GM12878 (cell line): ENCODE data around the gene PRKX. TPM values are rescaled to one million over a fixed set of nuclear protein-coding genes. Genes with fewer than 3 reads are reported as not detected.

ENCODE experiments used
- ATAC-seq: fragments of 200-7000 bp; cut with Tn5 transposase; 3 replicates; pipeline ENCODE4 v1.9.1; 2020; ENCODE audit warnings: mild to moderate bottlenecking, moderate library complexity
- BruUV-seq: library from RNA; stranded (reverse); fragments of 400-500 nt; replicated peaks from 2 replicates; lab custom pipeline; 2021; lab: Mats Ljungman, UMichigan
- CTCF ChIA-PET: fragments of 300-600 bp; sonication (Branson Sonifier 250); formaldehyde crosslinking; extraction: SDS; loops from one replicate; lab custom pipeline; 2021; ENCODE audit warnings: inconsistent platforms; lab: Yijun Ruan, JAX
- POLR2A ChIA-PET: fragments of 350-600 bp; formaldehyde crosslinking; extraction: SDS; loops from one replicate; lab custom pipeline; 2021; ENCODE audit warnings: inconsistent platforms; lab: Charles Lee
- RAD21 ChIA-PET: fragments of 300-600 bp; sonication (Branson Sonifier 250); formaldehyde crosslinking; loops from one replicate; lab custom pipeline; 2023; ENCODE audit warnings: antibody characterized with exemption; ENCODE audit not compliant: unreplicated experiment; lab: Charles Lee
- SMC1A ChIA-PET: fragments of 300-600 bp; sonication (Branson Sonifier 250); formaldehyde crosslinking; loops from one replicate; lab custom pipeline; 2023; ENCODE audit not compliant: unreplicated experiment, uncharacterized antibody; lab: Charles Lee
- DNase-seq: peaks from one replicate; pipeline ENCODE4 v3.0.0-alpha.2; 2011; ENCODE audit warnings: low read depth, low spot score
- FAIRE-seq: peaks from 3 replicates; lab custom pipeline; 2011; peaks lifted over from hg19 to GRCh38; lab: Jason Lieb, UNC
- H2AFZ ChIP-seq: 2 replicates; pipeline ENCODE4 v1.6.0; 2011; ENCODE audit warnings: low read depth, low read length, control low read depth; ENCODE audit not compliant: control insufficient read depth
- H3K27ac ChIP-seq: 2 replicates; pipeline ENCODE4 v1.5.1; 2011; ENCODE audit warnings: control low read depth; ENCODE audit not compliant: control insufficient read depth, insufficient read depth
- H3K27me3 ChIP-seq, 2 experiments: replicated peaks in 1 of 2; 2 replicates each; pipeline versions ENCODE4 v1.6.0 to v1.6.1; 2011; ENCODE audit warnings: low read length in 1 of 2; ENCODE audit not compliant: control insufficient read depth in 2 of 2, insufficient read depth in 2 of 2
- H3K36me3 ChIP-seq, 2 experiments: 2 replicates each; pipeline ENCODE4 v1.5.1; 2011; ENCODE audit warnings: low read length in 1 of 2; ENCODE audit not compliant: control insufficient read depth in 2 of 2, insufficient read depth in 2 of 2
- H3K4me1 ChIP-seq: 2 replicates; pipeline ENCODE4 v1.6.1; 2011; ENCODE audit warnings: mild to moderate bottlenecking, low read length, moderate library complexity, mixed read lengths; ENCODE audit not compliant: control insufficient read depth, insufficient read depth
- H3K4me2 ChIP-seq: 2 replicates; pipeline ENCODE4 v1.6.0; 2011; ENCODE audit warnings: control low read depth; ENCODE audit not compliant: control insufficient read depth, insufficient read depth
- H3K4me3 ChIP-seq: fragments of 200-600 bp; sonication (generic); 2 replicates; pipeline ENCODE4 v1.5.1; 2016
- H3K79me2 ChIP-seq: 2 replicates; pipeline ENCODE4 v1.6.0; 2011; ENCODE audit warnings: low read length; ENCODE audit not compliant: control insufficient read depth, insufficient read depth
- H3K9ac ChIP-seq: 2 replicates; pipeline ENCODE4 v1.8.0; 2011; ENCODE audit warnings: low read length, control low read depth, mixed read lengths; ENCODE audit not compliant: control insufficient read depth, insufficient read depth
- H3K9me3 ChIP-seq: replicated peaks from 3 replicates; pipeline ENCODE4 v1.5.1; 2011; ENCODE audit warnings: mild to moderate bottlenecking, low read length; ENCODE audit not compliant: control insufficient read depth, insufficient read depth
- H4K20me1 ChIP-seq: 2 replicates; pipeline ENCODE4 v1.6.0; 2011; ENCODE audit not compliant: control insufficient read depth, insufficient read depth
- BHLHE40 ChIP-seq, 2 experiments: fragments of 450-650 bp in 1 of 2; IDR thresholded peaks; 2 replicates each; pipeline ENCODE4 v1.6.1; 2011 to 2017; ENCODE audit warnings: low read depth in 2 of 2, borderline replicate concordance in 1 of 2, improper control_type of control experiment in 1 of 2, low read length in 1 of 2, mild to moderate bottlenecking in 1 of 2
- CREB1 ChIP-seq: IDR thresholded peaks from 2 replicates; pipeline ENCODE4 v1.6.1; 2012; ENCODE audit warnings: low read depth, mild to moderate bottlenecking, inconsistent platforms
- E2F8 ChIP-seq: fragments of 450-650 bp; IDR thresholded peaks from 2 replicates; pipeline ENCODE4 v1.6.1; 2018; ENCODE audit warnings: mild to moderate bottlenecking, low read depth, moderate library complexity; ENCODE audit not compliant: partially characterized antibody
- ELK1 ChIP-seq: IDR thresholded peaks from 2 replicates; pipeline ENCODE4 v1.6.1; 2012; ENCODE audit warnings: low read depth, low read length, improper control_type of control experiment
- FOS ChIP-seq: IDR thresholded peaks from 3 replicates; pipeline ENCODE4 v1.6.1; 2011; ENCODE audit warnings: borderline replicate concordance; ENCODE audit not compliant: insufficient read length; ENCODE audit errors: extremely low read depth
- GATAD2B ChIP-seq: fragments of 450-650 bp; conservative IDR thresholded peaks from 2 replicates; pipeline ENCODE4 v1.6.1; 2017; ENCODE audit warnings: low read depth, mild to moderate bottlenecking, moderate library complexity
- HDGF ChIP-seq: fragments of 450-650 bp; IDR thresholded peaks from 2 replicates; pipeline ENCODE4 v1.6.1; 2016; ENCODE audit warnings: antibody characterized with exemption
- MEF2B ChIP-seq: fragments of 450-650 bp; IDR thresholded peaks from 2 replicates; pipeline ENCODE4 v1.6.1; 2018; ENCODE audit warnings: mild to moderate bottlenecking, moderate library complexity; ENCODE audit not compliant: partially characterized antibody, poor library complexity, severe bottlenecking
- MLLT1 ChIP-seq: fragments of 450-650 bp; IDR thresholded peaks from 2 replicates; pipeline ENCODE4 v1.6.1; 2016; ENCODE audit warnings: mild to moderate bottlenecking
- NBN ChIP-seq: fragments of 450-650 bp; IDR thresholded peaks from 2 replicates; pipeline ENCODE4 v1.6.1; 2016
- NR2F1 ChIP-seq: fragments of 450-650 bp; conservative IDR thresholded peaks from 2 replicates; pipeline ENCODE4 v1.6.1; 2017; ENCODE audit warnings: mild to moderate bottlenecking
- RELB ChIP-seq: fragments of 450-650 bp; IDR thresholded peaks from 2 replicates; pipeline ENCODE4 v1.6.1; 2017; ENCODE audit warnings: low read depth, mild to moderate bottlenecking, moderate library complexity
- SRF ChIP-seq, 2 experiments: IDR thresholded peaks; 2 replicates each; pipeline ENCODE4 v1.6.1; 2011; ENCODE audit warnings: low read depth in 2 of 2, low read length in 2 of 2, mild to moderate bottlenecking in 1 of 2, moderate library complexity in 1 of 2
- STAT1 ChIP-seq: fragments of 450-650 bp; conservative IDR thresholded peaks from 2 replicates; pipeline ENCODE4 v1.6.1; 2014; ENCODE audit warnings: antibody characterized with exemption, mild to moderate bottlenecking
- ZNF384 ChIP-seq: IDR thresholded peaks from 2 replicates; pipeline ENCODE4 v1.6.1; 2012; ENCODE audit warnings: low read depth, mild to moderate bottlenecking, low read length, improper control_type of control experiment, borderline replicate concordance
- WGBS: methylation state at CpG from one replicate; pipeline ENCODE4 v1.1.6; 2016; ENCODE audit warnings: low lambda C conversion rate; ENCODE audit not compliant: insufficient replicate concordance, insufficient coverage; ENCODE audit errors: missing lambda C conversion rate; 5-methylcytosine and 5-hydroxymethylcytosine counted together
- in situ Hi-C: fragments of 300-500 bp; cut with MboI; formaldehyde crosslinking; loops from 9 replicates; pipeline ENCODE4 v1.14.3; 2018; ENCODE audit warnings: mixed read lengths
- intact Hi-C: fragments of 100-400 bp; cut with micrococcal nuclease; formaldehyde crosslinking; loops from one replicate; pipeline ENCODE4 v1.14.2; 2022; ENCODE audit not compliant: unreplicated experiment
- polyA plus RNA-seq, 11 experiments: library from polyadenylated mRNA; depleted of rRNA in 4 of 11; unstranded in 6 of 11; stranded (reverse) in 5 of 11; fragments of >200 nt; fragmentation: Nextera tagmentation in 4 of 11; fragmentation: Illumina TruSeq in 1 of 11; extraction: Ambion mirVana in 4 of 11; extraction: Trizol in 1 of 11; gene quantifications; 1 replicate in 1 of 11; 2 replicates in 10 of 11; pipeline versions ENCODE4 v1.2.1 to v1.2.3, GENCODE V29; 2011 to 2016; ENCODE audit warnings: inconsistent platforms in 2 of 11, missing spikeins in 2 of 11, low read depth in 1 of 11
- total RNA-seq, 4 experiments: library from RNA; depleted of rRNA in 3 of 4; stranded (reverse); fragments of >200 nt in 3 of 4; fragmentation: Illumina TruSeq in 1 of 4; extraction: Trizol in 1 of 4; gene quantifications; 2 replicates each; pipeline versions ENCODE4 v1.2.1 to v1.2.3, GENCODE V29; 2013 to 2021

PRKX gene
- total and polyA plus RNA-seq, 10 of the 15 experiments (the other 5 are each of a cell fraction or from before 2014, with no cell fraction given), result 3.9 to 45.3 (median 23.9) TPM

GRCh38 chrX:3711331-3711917 is 2.0 kb downstream of the PRKX start:
- no peak overlapping the region for H2AFZ ChIP-seq
- DNase-seq, result peak; percentile 11
- 0 out of 2 replicates have a peak, but pooled peaks have one; percentile 10 for TF ChIP-seq ELK1
- TF ChIP-seq MLLT1, result 0 out of 2 replicates have a peak, but pooled peaks have one; percentile 65
- TF ChIP-seq CREB1, result 0 out of 2 replicates have a peak, but pooled peaks have one; percentile 15
- peak; percentile 78 for TF ChIP-seq MEF2B
- 0 out of 2 replicates have a peak, but pooled peaks have one; percentile 30 for TF ChIP-seq RELB
- peak; percentile 46; the same call in 1 of the 2 replicates for TF ChIP-seq NBN
- peak; percentile 53; the same call in 1 of the 2 replicates for TF ChIP-seq HDGF
- 0 out of 2 replicates have a peak, but pooled peaks have one; percentile 43 for TF ChIP-seq STAT1
- TF ChIP-seq GATAD2B, result no peak
- TF ChIP-seq BHLHE40 (IDR thresholded peaks at IDR 0.05; ENCODE audit: borderline replicate concordance in 1 of 2, low read depth in 2 of 2, low read length in 1 of 2), result 0 out of 4 replicates have a peak, but pooled peaks of 1 of the 2 experiments have one; percentile 5
- TF ChIP-seq E2F8, result no peak
- no peak for TF ChIP-seq SRF (IDR thresholded peaks at IDR 0.05; ENCODE audit: low read depth in 2 of 2, low read length in 2 of 2)
- peak; percentile 83 for TF ChIP-seq NR2F1
- TF ChIP-seq ZNF384, result peak; percentile 39; the same call in 1 of the 2 replicates
- no peak for TF ChIP-seq FOS
- TF ChIP-seq, all 136 proteins: peak for 11
- Histone ChIP-seq H3K9ac (peak overlapping the region; percentile 86), H4K20me1 (no peaks in the 10 kb centered on the region), H3K27ac (peak overlapping the region; percentile 81), H3K4me3 (peak overlapping the region; percentile 77), H3K4me2 (peak overlapping the region; percentile 95), H3K79me2 (peaks cover 47% of the 10 kb centered on the region), H3K27me3 (no peaks in the 10 kb centered on the region), H3K4me1 (peaks cover 5% of the 10 kb centered on the region), H3K9me3 (no peaks in the 10 kb centered on the region), H3K36me3 (no peaks in the 10 kb centered on the region)
- TSS peak; percentile 45 for BruUV-seq
- FAIRE-seq (no peak), ATAC-seq (peak; percentile 48)
- ChIA-PET POLR2A (interaction anchor here (0.7 to 1.9 kb wide), 6 partner anchors 11 to 103 kb away, joined by 3 to 10 read pairs (median 6); no protein-coding TSS in a partner anchor), CTCF (interaction anchor here (1.3 to 2.3 kb wide), 5 partner anchors 10 to 251 kb away, joined by 4 to 14 read pairs (median 8); no protein-coding TSS in a partner anchor), SMC1A (interaction anchor here (0.7 to 2.8 kb wide), 5 partner anchors 10 to 100 kb away, joined by 3 to 20 read pairs (median 5); no protein-coding TSS in a partner anchor), RAD21 (interaction anchor here (1.8 to 3.1 kb wide), 2 partner anchors 11 to 60 kb away, joined by 4 to 17 read pairs; no protein-coding TSS in a partner anchor)
- in situ Hi-C loops, result loop anchor here (5.0 kb wide), 1 partner anchor 101 kb away; no protein-coding TSS in a partner anchor
- 3% methylated on average over 16 of the region's 16 CpGs for WGBS
- intact Hi-C loops, result loop anchor here (1.0 to 5.0 kb wide), 2 partner anchors 11 to 54 kb away; no protein-coding TSS in a partner anchor
